DMS 273 (cell line): Measurements from ENCODE around the gene GRID1.
A peak's percentile ranks its signal among the peaks of the same experiment; 100 is the strongest.

Source experiments
- DNase-seq: peaks from one replicate; lab custom pipeline; 2025; ENCODE audit not compliant: unreplicated experiment; lab: John Stamatoyannopoulos, UW

GRID1 gene

GRCh38 chr10:86316274-86316835, 50.2 kb downstream of the GRID1 start:
- no peak for DNase-seq

DNA sequence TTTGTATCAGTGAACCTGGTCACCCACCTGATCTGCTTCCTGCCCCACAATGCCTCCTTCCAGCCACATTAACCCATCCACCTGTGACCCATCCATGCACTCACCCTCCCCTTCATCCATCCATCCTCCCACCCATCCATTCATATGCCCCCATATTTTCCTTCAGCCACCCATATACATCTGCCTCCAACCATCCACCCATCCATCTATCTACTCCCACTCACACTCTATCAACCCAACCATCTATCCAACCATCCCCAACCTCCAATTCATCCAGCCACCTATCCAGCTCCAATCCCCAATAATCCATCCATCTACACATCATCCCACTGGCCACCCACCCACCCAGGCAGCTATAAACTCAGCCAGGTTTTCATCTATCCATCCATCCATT, 51.0 kb downstream of the GRID1 start:
- DNase-seq = no peak

DNA sequence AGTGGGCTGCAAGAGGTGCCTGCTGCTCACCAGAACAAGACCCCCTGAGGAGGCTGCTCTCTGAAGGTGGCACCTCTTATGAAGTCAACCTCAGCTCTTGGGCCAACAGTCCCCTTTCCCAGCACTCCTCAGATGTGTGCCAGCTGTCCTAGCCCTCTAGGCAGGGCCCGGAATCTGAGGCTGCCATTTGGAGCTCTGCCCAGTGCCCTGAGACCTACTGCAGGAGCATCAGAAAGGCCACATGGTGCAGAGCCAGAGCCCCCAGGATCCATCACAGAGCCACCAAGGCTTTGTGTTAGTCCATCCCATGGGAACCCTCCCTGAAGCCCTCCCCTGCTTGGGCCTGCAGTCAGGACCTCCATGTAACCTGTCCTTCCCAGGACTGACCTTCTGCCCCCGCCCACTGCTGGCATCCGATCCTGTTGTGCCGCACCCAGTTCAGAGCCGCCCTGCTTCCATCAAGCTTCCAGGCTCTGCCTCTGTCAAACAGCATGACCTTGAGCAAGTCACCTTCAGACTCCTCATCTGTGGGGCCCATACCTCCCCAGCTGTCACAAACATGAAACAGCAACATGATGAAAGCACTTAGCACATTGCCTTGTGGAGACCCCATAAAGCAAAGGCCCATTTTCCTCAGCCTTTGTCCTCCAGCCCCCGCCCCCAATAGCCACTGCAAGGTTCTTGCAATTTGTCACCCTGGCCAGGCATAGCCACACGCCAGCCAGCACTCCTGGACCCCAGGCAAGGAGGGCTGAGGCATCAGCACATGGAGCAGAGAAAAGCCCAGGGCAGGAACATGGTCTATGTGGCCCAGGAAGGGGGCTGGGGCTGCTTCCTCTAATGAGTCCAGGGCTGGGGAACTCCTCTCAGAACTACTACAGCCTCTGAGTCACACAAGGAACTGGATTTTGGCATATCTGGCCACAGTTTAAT, 51.7 kb downstream of the GRID1 start:
- DNase-seq = peak; percentile 8

GRCh38 chr10:86313621-86314041, 53.0 kb downstream of the GRID1 start:
- peak; percentile 4 for DNase-seq

- peak; percentile 2 for DNase-seq
These were observed 53.8 kb downstream of the GRID1 start for GRCh38 chr10:86312701-86313270.

- DNase-seq = no peak
These were observed 54.7 kb downstream of the GRID1 start for GRCh38 chr10:86311906-86312305.

GRCh38 chr10:86311190-86311589, 55.4 kb downstream of the GRID1 start:
- DNase-seq = peak; percentile 5

GRCh38 chr10:86310702-86311101, 55.9 kb downstream of the GRID1 start:
- no peak for DNase-seq

DNA sequence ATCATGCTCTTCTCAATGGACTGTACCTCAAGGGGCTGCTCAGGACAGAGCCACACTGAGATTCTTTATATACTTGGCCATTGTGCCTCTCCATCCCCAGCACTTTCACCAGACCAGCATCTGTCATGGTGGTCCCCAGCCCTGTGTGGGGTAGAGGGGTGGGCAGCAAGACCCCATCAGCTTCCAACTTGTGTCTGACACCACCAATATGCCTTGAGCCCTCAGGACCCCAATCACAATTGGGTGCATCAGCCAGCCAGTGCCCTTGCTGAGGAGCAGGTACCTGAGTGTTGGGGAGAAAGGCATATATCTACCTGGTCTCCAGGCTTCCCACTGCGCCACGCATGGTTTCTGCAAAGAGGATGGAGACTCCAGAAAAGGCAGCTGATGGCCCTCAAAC, 56.3 kb downstream of the GRID1 start:
- DNase-seq = no peak

GRCh38 chr10:86308056-86308455, 58.5 kb downstream of the GRID1 start:
- DNase-seq = no peak

- DNase-seq = peak; percentile 11
These were observed 59.8 kb downstream of the GRID1 start for GRCh38 chr10:86306628-86307278.

DNA sequence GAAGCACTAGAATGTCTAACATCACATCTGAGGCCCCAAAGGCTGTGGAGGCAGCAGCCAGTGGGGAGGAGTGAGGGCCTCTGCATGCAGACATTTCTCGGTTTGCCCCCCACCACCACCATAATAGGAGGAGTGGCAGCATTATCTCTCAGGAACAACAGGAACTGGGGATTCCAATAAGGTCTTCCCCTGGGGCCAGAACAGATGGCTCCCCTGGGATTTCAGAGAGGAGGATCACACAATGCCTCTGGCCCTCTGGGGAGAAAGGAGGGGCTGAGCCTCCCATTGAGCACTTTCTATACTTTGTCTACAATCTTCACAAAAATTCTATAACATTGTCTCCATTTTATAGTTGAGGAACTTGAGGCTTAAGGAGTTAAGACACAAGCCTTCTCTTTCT, 61.1 kb downstream of the GRID1 start:
- no peak for DNase-seq

DNA sequence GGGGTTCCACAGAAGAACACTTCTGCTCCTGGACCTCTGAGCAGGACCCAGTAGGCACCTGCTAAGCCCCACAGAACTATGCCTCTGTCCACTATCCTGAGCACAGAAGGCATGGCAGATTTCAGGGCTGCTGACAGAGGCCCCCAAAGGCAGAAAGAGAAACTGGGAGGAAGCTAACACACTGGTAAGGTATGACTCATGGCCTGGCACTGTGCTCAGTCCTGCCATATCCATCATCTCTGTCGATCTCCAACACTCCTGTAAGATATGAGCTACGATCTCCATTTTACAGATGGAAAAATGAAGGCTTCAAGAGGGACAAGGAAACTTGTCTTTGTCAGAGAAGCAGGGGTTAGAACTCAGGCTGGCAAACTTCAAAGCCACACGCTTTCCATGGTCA, 62.2 kb downstream of the GRID1 start:
- no peak for DNase-seq

GRCh38 chr10:86303626-86304025, 63.0 kb downstream of the GRID1 start:
- no peak for DNase-seq

- no peak for DNase-seq
These were observed 64.6 kb downstream of the GRID1 start for GRCh38 chr10:86301971-86302370.

GRCh38 chr10:86300931-86301830, 65.4 kb downstream of the GRID1 start:
- no peak for DNase-seq

DNA sequence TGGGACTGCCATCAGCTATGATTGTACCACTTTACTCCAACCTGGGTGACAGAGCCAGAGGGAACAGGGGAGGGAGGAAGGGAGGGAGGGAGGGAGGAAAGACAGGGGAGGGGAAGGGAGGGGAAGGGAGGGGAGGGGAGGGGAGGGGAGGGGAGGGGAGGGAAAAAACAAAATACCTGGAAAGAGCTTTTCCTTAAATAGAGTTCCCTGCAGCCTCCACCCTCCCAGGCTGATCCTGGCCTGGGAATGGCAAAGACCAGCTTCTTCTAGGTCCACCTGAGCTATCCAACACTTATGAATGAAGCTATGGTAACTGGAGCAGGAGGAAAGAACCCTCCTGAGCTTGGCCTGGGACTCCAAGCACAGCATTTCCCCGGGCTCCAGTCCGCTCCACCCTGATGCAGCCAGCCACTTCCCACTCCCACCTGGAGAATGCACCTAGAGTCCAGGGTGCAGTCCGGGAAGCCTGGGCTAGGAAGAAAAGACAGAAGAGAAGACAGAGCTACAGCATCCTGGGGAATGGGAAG, 66.1 kb downstream of the GRID1 start:
- no peak for DNase-seq

- no peak for DNase-seq
These were observed 67.0 kb downstream of the GRID1 start for GRCh38 chr10:86299562-86299961.

GRCh38 chr10:86298501-86299001, 68.0 kb downstream of the GRID1 start:
- no peak for DNase-seq

DNA sequence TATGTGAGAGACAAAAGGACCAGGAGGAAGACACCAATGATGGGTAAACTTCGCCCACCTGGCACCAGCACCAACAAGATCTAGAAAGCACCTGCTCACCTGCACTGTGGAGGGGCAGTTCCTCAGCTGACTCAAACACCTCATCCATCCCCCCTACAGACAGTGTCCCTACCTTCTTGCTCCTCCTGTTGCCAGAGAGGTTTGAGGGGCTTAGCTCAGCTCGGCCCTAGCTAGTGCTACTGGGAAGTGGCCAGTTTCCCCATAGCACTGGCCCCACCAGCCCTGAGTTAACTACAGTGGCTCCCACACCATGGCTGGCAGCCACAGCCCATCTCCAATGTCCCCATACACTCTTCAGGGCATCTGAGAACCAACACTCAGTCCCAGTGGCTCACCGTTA, 70.8 kb downstream of the GRID1 start:
- DNase-seq = no peak
